Measurements from ENCODE around the gene MOXD1. TPM values are rescaled to one million over a fixed set of nuclear protein-coding genes. Genes with fewer than 3 reads are reported as not detected.

The MOXD1 gene
- total RNA-seq, 1 donor from 2014 or later: 16.0 TPM

GRCh38 chr6:132400555-132400882 is 756 bp downstream of the MOXD1 start:
- DNase-seq (ENCODE audit: extremely low spot score in 2 of 2): no peak
- no peaks in the 10 kb centered on the region for H3K36me3 ChIP-seq
- intact Hi-C loops (cut with DNase I): no loop called here
- H3K27ac ChIP-seq: peak overlapping the region; percentile 60
- H3K4me3 ChIP-seq: peak overlapping the region; percentile 57 to 75
- H3K27me3 ChIP-seq: no peaks in the 10 kb centered on the region
- no peaks in the 10 kb centered on the region for H3K9me3 ChIP-seq
- no peak for TF ChIP-seq POLR2AphosphoS5 (IDR thresholded peaks at IDR 0.05; ENCODE audit: insufficient read depth in 1 of 2, low read depth in 1 of 2)
- TF ChIP-seq, protein P1, sequence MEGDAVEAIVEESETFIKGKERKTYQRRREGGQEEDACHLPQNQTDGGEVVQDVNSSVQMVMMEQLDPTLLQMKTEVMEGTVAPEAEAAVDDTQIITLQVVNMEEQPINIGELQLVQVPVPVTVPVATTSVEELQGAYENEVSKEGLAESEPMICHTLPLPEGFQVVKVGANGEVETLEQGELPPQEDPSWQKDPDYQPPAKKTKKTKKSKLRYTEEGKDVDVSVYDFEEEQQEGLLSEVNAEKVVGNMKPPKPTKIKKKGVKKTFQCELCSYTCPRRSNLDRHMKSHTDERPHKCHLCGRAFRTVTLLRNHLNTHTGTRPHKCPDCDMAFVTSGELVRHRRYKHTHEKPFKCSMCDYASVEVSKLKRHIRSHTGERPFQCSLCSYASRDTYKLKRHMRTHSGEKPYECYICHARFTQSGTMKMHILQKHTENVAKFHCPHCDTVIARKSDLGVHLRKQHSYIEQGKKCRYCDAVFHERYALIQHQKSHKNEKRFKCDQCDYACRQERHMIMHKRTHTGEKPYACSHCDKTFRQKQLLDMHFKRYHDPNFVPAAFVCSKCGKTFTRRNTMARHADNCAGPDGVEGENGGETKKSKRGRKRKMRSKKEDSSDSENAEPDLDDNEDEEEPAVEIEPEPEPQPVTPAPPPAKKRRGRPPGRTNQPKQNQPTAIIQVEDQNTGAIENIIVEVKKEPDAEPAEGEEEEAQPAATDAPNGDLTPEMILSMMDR (IDR thresholded peaks at IDR 0.05): no peak
- TF ChIP-seq POLR2A (IDR thresholded peaks at IDR 0.05): no peak
- H3K4me1 ChIP-seq: peaks cover 24% of the 10 kb centered on the region

DNA sequence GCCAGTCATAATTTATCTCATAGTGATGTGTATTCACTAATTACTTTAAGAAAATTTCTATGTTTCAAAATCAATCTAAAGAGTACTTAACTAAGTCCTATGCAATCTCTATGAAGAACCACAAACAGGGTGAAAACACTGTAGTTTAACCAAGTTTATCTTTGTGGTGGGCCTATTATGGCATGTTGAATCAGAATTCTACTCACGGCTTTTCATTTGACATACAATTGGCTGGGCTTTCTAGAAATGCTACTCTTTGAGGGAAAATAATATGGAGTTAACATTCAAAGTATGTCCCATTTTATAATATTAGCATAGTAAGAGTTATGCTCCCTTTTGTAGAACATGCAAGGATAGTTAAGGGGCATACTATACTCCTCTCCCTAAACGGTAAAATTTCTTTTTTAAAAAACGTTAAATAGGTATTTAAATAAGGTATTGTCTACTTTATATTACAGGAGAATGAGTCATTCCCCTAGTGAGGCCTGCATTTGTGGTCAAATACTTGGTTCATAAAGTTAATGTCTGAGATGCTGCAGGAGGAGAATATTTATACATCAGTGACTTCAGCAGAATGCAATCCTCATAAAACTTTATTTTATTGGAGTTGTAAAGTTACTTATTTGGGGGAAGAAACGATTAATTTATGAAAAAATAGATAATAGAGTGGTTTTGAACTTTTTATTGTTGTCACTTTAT is 1.8 kb downstream of the MOXD1 start:
- H3K27me3 ChIP-seq: no peaks in the 10 kb centered on the region
- peak overlapping the region; percentile 66 for H3K27ac ChIP-seq
- H3K36me3 ChIP-seq: no peaks in the 10 kb centered on the region
- TF ChIP-seq, protein P1 (IDR thresholded peaks at IDR 0.05): no peak
- no peak for TF ChIP-seq POLR2AphosphoS5 (IDR thresholded peaks at IDR 0.05; ENCODE audit: insufficient read depth in 1 of 2, low read depth in 1 of 2)
- TF ChIP-seq POLR2A (IDR thresholded peaks at IDR 0.05): no peak
- no peak for DNase-seq (ENCODE audit: extremely low spot score in 2 of 2)
- H3K4me1 ChIP-seq: peaks cover 24% of the 10 kb centered on the region
- intact Hi-C loops (cut with DNase I): no loop called here
- H3K4me3 ChIP-seq: peak overlapping the region in 1 of 2 donors; percentile 57
- H3K9me3 ChIP-seq: no peaks in the 10 kb centered on the region

DNA sequence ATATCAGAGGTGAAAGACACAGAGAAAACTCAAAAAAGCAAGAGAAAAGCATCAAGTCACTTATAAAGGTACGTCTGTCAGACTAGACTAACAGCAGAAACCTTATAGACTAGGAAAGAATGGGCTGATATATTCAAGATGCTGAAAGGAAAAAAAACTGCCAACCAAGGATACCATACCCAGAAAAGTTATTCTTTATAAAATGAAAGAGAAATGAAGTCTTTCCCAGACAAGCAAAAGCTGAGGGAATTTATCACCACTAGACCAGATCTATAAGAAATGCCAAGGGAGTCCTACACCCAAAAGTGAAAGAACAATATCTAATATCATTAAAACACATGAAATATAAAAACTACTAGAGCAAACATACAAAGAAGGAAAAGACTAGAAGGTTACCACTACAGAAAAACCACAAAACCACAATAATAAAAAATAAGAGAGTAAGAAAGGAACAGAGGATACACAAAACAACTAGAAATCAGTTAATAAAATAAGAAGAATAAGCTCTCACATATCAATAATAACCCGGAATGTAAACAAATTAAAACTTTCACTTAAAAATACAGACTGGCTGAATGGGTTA is 6.2 kb downstream of the MOXD1 start:
- no peaks in the 10 kb centered on the region for H3K27me3 ChIP-seq
- intact Hi-C loops (cut with DNase I): no loop called here
- TF ChIP-seq POLR2A (IDR thresholded peaks at IDR 0.05) (no peak), POLR2AphosphoS5 (IDR thresholded peaks at IDR 0.05; ENCODE audit: insufficient read depth in 1 of 2, low read depth in 1 of 2) (no peak)
- TF ChIP-seq, protein P1 (IDR thresholded peaks at IDR 0.05): no peak
- no peaks in the 10 kb centered on the region for H3K36me3 ChIP-seq
- no peak for DNase-seq (ENCODE audit: extremely low spot score in 2 of 2)
- H3K27ac ChIP-seq: no peak overlapping the region
- H3K4me3 ChIP-seq: no peak overlapping the region
- peaks cover 9% of the 10 kb centered on the region for H3K4me1 ChIP-seq
- no peaks in the 10 kb centered on the region for H3K9me3 ChIP-seq

DNA sequence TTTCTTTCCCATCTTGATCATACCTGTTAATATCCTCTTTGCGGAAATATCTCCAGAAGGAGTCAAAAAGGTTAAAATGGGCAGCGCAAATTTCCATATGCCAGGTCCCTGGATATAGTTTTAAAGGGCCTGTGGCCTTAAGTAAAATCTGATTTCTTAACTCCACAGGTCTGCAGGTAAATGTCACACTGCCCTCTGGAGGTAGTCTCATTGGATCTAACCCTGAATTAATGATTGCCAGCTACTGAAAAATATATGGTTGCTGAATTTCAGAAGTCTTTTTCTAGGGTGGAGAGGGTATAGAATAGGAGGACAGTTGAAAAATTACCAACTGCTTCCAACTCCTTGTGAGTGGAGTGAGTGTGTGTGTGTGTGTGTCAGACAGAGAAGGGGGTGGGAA is 8.5 kb downstream of the MOXD1 start:
- intact Hi-C loops (cut with DNase I): no loop called here
- Histone ChIP-seq H3K4me3 (no peak overlapping the region), H3K4me1 (no peaks in the 10 kb centered on the region), H3K36me3 (no peaks in the 10 kb centered on the region), H3K27me3 (no peaks in the 10 kb centered on the region), H3K9me3 (no peaks in the 10 kb centered on the region), H3K27ac (peak overlapping the region; percentile 55)
- no peak for DNase-seq (ENCODE audit: extremely low spot score in 2 of 2)
- TF ChIP-seq POLR2AphosphoS5 (IDR thresholded peaks at IDR 0.05; ENCODE audit: insufficient read depth in 1 of 2, low read depth in 1 of 2) (no peak), POLR2A (IDR thresholded peaks at IDR 0.05) (no peak)
- TF ChIP-seq, protein P1 (IDR thresholded peaks at IDR 0.05): no peak

DNA sequence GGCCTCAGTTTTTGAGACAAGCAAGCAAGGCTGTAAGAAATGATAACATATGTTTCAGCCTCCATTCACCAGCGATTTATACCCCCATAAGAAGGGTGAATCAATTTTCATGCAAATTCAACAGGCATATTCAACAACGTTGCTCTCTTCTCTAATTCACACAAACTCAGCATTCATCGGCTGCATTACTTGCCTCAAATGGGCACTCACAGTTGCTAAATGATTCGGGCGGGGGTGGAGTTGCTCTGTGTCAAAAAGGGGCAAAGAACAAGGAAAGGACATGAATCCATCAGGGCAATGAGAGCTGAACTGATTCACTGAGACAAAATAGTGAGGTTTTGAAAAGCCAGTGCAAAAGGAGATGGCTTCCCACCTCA is 9.0 kb downstream of the MOXD1 start:
- H3K36me3 ChIP-seq: no peaks in the 10 kb centered on the region
- TF ChIP-seq POLR2A (IDR thresholded peaks at IDR 0.05) (no peak), POLR2AphosphoS5 (IDR thresholded peaks at IDR 0.05; ENCODE audit: insufficient read depth in 1 of 2, low read depth in 1 of 2) (no peak)
- TF ChIP-seq, protein P1 (IDR thresholded peaks at IDR 0.05): no peak
- peak overlapping the region; percentile 55 for H3K27ac ChIP-seq
- intact Hi-C loops (cut with DNase I): no loop called here
- DNase-seq (ENCODE audit: extremely low spot score in 2 of 2): no peak
- H3K4me1 ChIP-seq: no peaks in the 10 kb centered on the region
- H3K4me3 ChIP-seq: no peak overlapping the region
- no peaks in the 10 kb centered on the region for H3K27me3 ChIP-seq
- no peaks in the 10 kb centered on the region for H3K9me3 ChIP-seq

All from vagina (tissue), 2 donors.